Measurements from ENCODE around the gene LTBP3. TPM values are rescaled to one million over a fixed set of nuclear protein-coding genes. Genes with fewer than 3 reads are reported as not detected.

LTBP3 gene
- total and polyA plus RNA-seq, 2 donors (not counting 1 experiment from before 2014, with no cell fraction given) = 37.3 to 40.4 TPM

DNA sequence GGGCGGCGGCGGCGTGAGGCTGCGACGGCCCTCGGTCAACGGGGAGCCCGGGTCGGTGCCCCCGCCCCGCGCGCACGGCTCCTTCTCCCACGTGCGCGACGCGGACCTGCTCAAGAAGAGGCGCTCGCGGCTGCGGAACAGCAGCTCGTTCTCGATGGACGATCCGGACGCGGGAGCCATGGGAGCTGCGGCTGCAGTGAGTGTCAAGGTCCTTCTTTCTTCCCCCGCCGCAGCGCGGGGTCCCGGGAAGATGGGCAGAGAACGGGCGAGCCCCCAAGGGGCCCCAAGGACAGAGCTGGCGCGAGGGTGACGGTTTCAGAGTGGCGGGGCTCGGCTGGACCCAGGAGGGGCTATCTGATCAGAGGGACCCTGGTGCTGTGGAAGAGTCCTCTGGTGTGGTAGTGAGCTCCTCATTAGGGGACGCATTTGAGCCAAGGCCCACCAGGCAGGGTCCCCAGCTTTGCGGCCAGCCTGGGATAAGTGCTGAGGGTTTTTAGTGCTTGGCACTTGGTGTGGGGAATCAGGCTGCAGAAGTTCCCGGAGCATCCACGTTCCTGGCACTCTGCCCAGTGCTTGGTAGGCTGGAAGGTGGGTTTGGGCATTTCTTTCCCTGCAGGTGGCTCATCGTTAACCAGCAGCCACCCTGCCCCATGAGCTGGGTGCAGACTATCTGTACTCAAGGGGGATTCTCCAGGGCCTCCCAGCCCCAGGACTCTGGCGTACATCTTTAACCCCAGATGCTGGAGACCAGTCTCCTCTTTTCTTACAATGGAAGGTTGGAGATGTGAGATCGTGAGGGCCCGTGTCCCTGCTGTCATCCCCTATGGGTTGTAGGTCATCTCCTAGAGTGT is 27.5 kb upstream of the LTBP3 start:
- peaks cover 8% of the 10 kb centered on the region for H3K4me1 ChIP-seq (ENCODE audit: control insufficient read depth, extremely low read depth, insufficient read depth, low read length)
- H4K20me1 ChIP-seq (ENCODE audit: control insufficient read depth, extremely low read depth, insufficient read depth, low read length) = no peaks in the 10 kb centered on the region
- H3K4me3 ChIP-seq (replicated peaks in 1 of 4; ENCODE audit: control extremely low read depth in 1 of 4, insufficient read depth in 1 of 4, low read depth in 3 of 4, low read length in 4 of 4) = no peak overlapping the region
- H3K4me2 ChIP-seq (ENCODE audit: extremely low read depth, insufficient read depth, low read length) = no peak overlapping the region
- TF ChIP-seq EZH2 (IDR thresholded peaks at IDR 0.05; ENCODE audit: low read length, missing control alignments) = no peak
- no peak for TF ChIP-seq CTCF (conservative IDR thresholded peaks at IDR 0.05 in 1 of 2, IDR thresholded peaks at IDR 0.05 in 1 of 2; ENCODE audit: low read depth in 1 of 2, low read length in 2 of 2)
- H3K36me3 ChIP-seq (ENCODE audit: control insufficient read depth, insufficient read depth, low read length) = peaks cover 20% of the 10 kb centered on the region
- no peak for DNase-seq (ENCODE audit: low read depth in 2 of 2)
- no peak overlapping the region for H3K9ac ChIP-seq (ENCODE audit: insufficient read depth, low read length)
- no peaks in the 10 kb centered on the region for H3K27me3 ChIP-seq (ENCODE audit: control insufficient read depth, insufficient read depth, low read length)
- H3K79me2 ChIP-seq (ENCODE audit: control insufficient read depth, insufficient read depth, low read length) = no peaks in the 10 kb centered on the region
- no peak overlapping the region for H3K27ac ChIP-seq (ENCODE audit: insufficient read depth, low read length)
- H3K9me3 ChIP-seq (ENCODE audit: control insufficient read depth, insufficient read depth, low read depth, low read length) = no peaks in the 10 kb centered on the region
- no peak overlapping the region for H2AFZ ChIP-seq (ENCODE audit: low read length)

DNA sequence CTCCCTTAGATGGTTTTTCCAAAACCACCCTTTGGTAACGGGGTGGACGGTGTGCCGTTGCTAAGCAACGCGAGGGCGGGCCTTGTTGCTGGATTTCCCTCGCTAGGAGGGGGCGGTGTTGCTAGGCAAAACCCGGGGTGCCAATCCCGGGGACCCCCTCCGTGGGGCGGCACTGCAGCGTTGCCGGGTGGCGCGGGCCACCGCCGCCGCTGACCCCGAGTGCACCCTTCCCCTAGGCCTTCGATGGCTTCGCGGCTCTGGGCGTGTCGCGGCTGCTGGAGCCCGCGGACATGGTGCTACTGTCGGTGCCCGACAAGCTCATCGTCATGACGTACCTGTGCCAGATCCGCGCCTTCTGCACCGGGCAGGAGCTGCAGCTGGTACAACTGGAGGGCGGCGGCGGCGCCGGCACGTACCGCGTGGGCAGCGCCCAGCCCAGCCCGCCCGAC is 26.6 kb upstream of the LTBP3 start:
- Histone ChIP-seq H2AFZ (ENCODE audit: low read length) (no peak overlapping the region), H3K36me3 (ENCODE audit: control insufficient read depth, insufficient read depth, low read length) (peaks cover 24% of the 10 kb centered on the region), H3K4me2 (ENCODE audit: extremely low read depth, insufficient read depth, low read length) (no peak overlapping the region), H3K79me2 (ENCODE audit: control insufficient read depth, insufficient read depth, low read length) (no peaks in the 10 kb centered on the region), H3K27me3 (ENCODE audit: control insufficient read depth, insufficient read depth, low read length) (no peaks in the 10 kb centered on the region), H3K9me3 (ENCODE audit: control insufficient read depth, insufficient read depth, low read depth, low read length) (no peaks in the 10 kb centered on the region), H3K4me3 (replicated peaks in 1 of 4; ENCODE audit: control extremely low read depth in 1 of 4, insufficient read depth in 1 of 4, low read depth in 3 of 4, low read length in 4 of 4) (no peak overlapping the region), H3K4me1 (ENCODE audit: control insufficient read depth, extremely low read depth, insufficient read depth, low read length) (peaks cover 8% of the 10 kb centered on the region), H3K9ac (ENCODE audit: insufficient read depth, low read length) (no peak overlapping the region), H3K27ac (ENCODE audit: insufficient read depth, low read length) (no peak overlapping the region), H4K20me1 (ENCODE audit: control insufficient read depth, extremely low read depth, insufficient read depth, low read length) (no peaks in the 10 kb centered on the region)
- no peak for DNase-seq (ENCODE audit: low read depth in 2 of 2)
- no peak for TF ChIP-seq EZH2 (IDR thresholded peaks at IDR 0.05; ENCODE audit: low read length, missing control alignments)
- TF ChIP-seq CTCF (conservative IDR thresholded peaks at IDR 0.05 in 1 of 2, IDR thresholded peaks at IDR 0.05 in 1 of 2; ENCODE audit: low read depth in 1 of 2, low read length in 2 of 2) = no peak

DNA sequence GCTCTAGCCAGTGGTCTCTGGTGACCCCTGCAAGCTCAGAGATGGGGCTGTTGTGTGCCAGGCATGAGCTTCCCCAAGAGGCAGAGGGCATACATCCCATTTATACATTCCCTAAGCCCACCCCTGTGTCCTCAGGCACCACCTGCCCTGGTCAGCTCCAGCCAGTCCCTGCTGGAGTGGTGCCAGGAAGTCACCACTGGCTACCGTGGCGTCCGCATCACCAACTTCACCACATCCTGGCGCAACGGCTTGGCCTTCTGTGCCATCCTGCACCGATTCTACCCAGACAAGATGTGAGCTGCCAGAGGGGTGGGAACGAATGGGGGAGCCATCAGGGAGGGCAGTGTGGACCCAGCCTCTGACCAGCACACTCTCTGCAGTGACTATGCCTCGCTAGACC is 25.9 kb upstream of the LTBP3 start:
- Histone ChIP-seq H3K27me3 (ENCODE audit: control insufficient read depth, insufficient read depth, low read length) (no peaks in the 10 kb centered on the region), H3K4me3 (replicated peaks in 1 of 4; ENCODE audit: control extremely low read depth in 1 of 4, insufficient read depth in 1 of 4, low read depth in 3 of 4, low read length in 4 of 4) (no peak overlapping the region), H3K4me1 (ENCODE audit: control insufficient read depth, extremely low read depth, insufficient read depth, low read length) (peaks cover 8% of the 10 kb centered on the region), H3K27ac (ENCODE audit: insufficient read depth, low read length) (no peak overlapping the region), H4K20me1 (ENCODE audit: control insufficient read depth, extremely low read depth, insufficient read depth, low read length) (no peaks in the 10 kb centered on the region), H2AFZ (ENCODE audit: low read length) (no peak overlapping the region), H3K9ac (ENCODE audit: insufficient read depth, low read length) (no peak overlapping the region), H3K4me2 (ENCODE audit: extremely low read depth, insufficient read depth, low read length) (no peak overlapping the region), H3K79me2 (ENCODE audit: control insufficient read depth, insufficient read depth, low read length) (no peaks in the 10 kb centered on the region), H3K9me3 (ENCODE audit: control insufficient read depth, insufficient read depth, low read depth, low read length) (no peaks in the 10 kb centered on the region), H3K36me3 (ENCODE audit: control insufficient read depth, insufficient read depth, low read length) (peaks cover 26% of the 10 kb centered on the region)
- TF ChIP-seq CTCF (conservative IDR thresholded peaks at IDR 0.05 in 1 of 2, IDR thresholded peaks at IDR 0.05 in 1 of 2; ENCODE audit: low read depth in 1 of 2, low read length in 2 of 2) = no peak
- no peak for TF ChIP-seq EZH2 (IDR thresholded peaks at IDR 0.05; ENCODE audit: low read length, missing control alignments)
- DNase-seq (ENCODE audit: low read depth in 2 of 2) = no peak
